Fibroblast of peridontal ligament (primary cell): Measurements from ENCODE around the gene RTN4.
A peak's percentile ranks its signal among the peaks of the same experiment; 100 is the strongest.

ENCODE experiments used
- DNase-seq: peaks from one replicate; pipeline ENCODE4 v3.0.0-alpha.2; 2010; ENCODE audit errors: extremely low read depth

Gene RTN4

DNA sequence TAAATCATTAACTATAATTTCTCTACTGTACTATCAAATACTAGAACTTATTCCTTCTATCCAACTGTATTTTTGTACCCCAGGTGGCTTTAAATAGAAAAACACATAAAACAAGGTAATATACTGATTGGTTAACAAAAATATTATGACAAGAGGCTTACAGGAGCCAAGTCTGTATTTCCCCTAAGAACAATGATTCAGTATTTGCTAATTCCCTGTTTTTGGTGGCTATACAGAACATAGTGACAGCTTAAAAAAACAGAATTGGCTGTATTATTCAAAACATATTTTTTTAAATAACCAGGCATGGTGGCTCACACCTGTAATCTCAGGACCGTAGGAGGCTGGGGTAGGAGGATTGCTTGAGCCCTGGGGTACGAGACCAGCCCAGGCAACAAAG is 16.3 kb downstream of the RTN4 start:
- DNase-seq, result no peak

DNA sequence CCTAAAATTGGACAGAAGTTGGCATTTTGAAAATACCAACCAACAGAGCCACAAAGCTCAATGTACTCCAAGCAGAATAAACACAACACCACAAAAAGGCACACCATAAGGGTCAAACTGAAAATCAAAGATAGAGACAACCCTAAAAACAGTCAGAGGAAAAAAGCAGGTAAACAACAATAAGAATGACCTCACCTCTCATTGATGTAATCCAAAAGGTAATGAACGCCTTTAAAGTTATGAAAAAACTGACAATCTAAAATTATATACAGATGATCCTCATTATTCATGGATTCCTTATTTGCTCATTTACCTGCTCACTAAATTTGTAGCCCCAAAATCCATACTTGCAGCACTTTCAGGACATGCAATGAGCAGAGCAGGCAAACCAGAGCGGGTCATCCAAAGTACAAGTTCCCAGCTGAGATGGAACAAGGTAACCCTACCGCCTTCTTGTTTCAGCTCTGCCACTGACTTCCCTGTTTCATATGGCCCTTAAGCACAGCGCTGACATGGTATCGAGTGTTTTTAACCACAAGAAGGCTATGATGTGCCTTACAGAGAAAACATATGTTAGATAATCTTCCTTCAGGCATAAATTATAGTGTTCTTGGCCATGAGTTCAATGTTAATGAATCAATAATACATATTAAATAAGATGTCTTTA is 17.0 kb downstream of the RTN4 start:
- no peak for DNase-seq

DNA sequence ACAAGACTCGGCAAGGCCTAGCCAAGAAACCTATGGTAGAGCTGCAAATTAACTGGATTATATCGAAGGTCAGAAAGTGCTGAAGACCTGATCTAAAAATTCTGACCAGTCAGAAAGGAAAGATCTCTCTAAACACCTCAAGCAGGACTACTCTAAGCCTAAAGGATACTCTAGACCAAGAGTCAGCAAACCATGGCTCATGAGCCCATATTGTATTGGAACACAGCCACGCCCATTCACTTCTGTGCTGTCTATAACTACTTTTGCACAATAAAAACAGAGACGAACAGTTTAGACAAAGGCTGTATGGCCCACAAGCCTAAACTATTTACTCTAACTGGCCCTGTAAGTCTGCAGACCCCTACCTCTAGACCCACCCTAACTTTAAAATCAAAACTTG is 18.7 kb downstream of the RTN4 start:
- DNase-seq, result no peak

DNA sequence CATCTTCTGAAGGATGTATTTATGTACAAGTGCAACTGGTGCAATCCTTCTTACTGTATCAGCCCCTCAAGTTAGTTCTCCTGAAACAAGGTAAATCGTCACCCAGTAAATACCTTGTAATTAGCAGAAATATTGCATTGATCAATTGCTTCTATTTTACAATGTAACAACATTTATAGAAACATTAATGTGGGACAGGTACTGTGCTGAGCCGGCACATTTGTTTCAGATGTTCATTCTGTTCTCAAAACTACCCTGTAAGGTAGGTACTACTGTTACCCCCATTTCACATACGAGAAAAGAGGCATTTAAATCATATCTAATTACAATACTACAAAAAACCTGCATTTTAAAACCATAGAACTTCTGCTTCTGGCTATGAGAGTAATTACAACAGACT is 19.5 kb downstream of the RTN4 start:
- DNase-seq, result no peak

DNA sequence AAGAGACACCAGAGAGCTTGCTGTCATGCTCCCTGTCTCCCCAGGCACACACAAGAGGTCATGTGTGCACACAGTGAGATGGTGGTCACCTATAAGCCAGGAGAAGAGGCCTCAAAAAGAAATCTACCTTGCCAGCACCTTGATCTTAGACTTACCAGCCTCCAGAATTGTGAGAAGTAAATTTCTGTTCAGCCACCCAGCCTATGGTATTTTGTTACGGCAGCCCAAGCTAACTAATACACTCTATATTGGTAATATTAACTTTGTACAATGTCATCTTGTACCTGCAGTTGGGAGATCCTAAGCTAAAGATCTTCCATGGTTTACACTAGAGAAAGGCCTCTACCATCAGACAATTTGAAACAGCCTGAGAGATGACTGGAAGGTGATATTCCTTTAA is 21.2 kb downstream of the RTN4 start:
- no peak for DNase-seq

DNA sequence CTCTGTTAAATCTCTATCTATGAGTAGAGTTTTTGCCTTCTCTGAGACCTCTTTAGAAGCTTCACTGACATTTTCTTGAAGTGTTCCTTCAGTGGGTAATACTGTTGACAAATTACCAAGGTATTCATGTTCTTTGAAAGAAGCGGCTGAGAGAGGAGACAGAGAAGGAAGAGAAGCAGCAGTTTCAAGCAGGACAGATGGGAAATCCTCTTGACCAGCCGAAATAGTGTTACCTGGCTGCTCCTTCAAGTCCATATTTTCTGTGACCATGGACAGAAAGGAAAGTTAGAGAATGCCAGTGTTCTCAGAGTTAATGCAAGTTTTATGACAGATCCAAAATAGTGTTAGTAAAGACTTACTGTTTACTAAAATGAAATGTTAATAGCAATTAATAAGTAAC is 23.0 kb downstream of the RTN4 start:
- DNase-seq, result no peak

DNA sequence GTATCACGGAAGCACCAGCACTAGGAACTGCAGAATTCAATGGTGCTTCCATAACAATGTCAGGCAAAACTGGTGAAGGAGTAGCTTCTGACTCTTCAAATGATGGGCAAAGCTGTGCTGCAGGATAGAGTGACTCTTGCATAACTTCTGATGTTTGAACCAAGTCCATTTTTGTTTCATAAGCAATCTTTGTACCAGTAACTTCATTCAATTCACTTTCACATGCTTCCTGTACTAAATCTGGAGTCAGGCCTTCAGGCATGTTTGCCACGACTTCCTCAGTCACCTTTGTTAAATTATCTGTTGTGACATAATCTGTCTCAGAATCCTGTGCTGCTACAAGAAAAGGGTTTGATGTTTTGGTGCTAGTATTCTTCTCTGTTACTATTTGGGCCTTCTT is 24.0 kb downstream of the RTN4 start:
- peak; percentile 65 for DNase-seq

DNA sequence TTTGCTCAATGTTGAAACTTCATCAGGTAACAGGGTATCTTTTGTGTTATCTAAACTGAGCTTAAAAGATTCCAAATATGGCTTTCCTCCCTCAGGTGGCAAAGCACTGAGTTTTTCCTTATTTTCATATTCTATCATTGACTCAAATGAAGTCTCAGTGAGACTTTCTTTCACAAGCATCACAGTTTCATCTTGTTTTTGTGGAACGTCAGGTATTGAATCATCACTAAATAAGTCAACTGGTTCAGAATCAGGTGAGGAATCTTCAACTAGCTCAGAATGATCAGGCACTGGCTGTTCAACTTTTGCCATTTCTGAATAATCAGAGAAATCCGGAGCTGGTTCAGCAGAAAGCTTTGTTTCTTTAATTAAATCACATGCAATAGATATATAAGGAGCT is 24.6 kb downstream of the RTN4 start:
- no peak for DNase-seq

DNA sequence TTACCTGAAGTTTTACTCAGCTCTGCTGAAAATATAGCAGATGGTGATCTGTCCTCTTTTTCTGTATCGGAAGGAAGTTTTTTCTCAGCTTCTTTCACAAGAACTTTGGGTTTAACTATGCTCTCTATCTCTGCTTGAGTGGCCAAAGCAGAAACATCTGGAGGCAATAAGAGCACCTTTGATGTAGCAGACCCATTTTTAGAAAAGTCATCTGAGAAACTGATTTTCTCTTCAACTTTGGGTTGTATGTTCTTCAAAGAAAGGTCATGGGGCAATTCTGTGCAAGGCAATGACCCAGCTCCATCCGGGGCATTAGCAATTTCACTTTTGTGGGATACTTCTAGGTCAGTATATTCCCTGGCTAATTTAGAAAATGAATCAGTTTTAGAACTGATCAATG is 25.2 kb downstream of the RTN4 start:
- DNase-seq, result no peak

DNA sequence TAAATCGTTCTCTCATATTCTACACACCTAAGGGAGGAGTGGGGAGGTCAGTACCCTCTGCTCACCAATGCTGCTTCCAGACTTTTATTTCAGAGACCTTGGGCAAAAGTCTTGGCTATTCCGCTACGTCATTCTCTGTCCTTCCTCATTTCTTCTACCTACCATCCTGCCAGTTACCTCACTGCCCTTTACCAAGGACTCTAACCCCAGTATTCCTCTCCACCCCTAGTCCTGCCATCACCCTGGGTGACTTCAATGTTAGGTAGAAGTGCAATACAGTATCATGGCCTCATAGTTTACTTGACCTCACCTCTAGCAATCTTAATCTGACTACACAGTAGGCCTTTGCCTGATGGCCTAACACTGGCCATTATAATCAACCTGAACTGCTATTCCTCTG is 27.8 kb downstream of the RTN4 start:
- no peak for DNase-seq

DNA sequence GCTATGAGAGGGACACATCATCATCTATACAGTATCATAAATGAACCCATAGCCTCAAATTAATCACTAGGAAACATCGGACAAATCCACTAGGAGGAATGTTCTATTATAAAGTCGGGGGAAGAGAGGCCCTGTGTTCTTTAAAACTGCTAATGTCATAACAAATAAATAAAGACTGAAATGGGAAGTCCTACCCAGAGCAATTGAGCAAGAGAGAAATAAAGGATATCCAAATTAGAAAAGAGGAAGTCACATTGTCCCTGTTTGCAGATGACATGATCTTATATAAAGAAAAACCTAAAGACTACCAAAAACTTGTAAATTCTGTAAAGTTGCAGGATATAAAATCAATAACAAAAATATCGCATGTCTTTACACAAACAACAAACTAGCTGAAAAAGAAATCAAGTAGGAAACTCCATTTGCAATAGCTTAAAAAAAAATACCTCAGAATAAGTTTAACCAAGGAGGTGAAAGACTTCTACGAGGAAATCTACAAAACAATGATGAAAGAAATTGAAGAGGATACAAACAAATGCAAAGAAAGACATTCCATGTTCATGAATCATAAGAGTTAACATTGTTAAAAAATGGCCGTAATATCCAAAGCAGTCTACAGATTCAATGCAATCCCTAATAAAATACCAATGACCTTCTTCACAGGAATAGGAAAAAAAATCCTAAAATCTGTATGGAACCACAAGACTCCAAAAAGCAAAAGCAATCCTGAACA is 30.6 kb downstream of the RTN4 start:
- no peak for DNase-seq

DNA sequence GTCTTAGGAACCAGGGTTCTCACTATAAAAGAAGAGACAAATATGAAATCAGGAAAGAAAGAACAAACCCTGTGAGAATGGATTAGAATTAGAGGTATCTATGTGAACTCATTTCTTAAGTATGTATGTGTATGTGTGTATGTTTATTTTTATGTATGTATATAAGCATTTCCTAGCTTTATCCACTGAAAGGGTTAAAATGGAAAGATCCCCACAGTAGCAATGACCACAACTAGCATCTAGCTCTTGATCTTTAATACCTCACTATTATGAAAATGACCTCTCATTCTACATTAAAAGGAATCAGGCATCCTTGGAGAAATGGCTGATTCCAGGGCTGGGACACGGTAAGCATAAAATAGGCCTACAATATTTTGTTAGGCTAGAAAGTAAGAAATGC is 31.6 kb downstream of the RTN4 start:
- no peak for DNase-seq

DNA sequence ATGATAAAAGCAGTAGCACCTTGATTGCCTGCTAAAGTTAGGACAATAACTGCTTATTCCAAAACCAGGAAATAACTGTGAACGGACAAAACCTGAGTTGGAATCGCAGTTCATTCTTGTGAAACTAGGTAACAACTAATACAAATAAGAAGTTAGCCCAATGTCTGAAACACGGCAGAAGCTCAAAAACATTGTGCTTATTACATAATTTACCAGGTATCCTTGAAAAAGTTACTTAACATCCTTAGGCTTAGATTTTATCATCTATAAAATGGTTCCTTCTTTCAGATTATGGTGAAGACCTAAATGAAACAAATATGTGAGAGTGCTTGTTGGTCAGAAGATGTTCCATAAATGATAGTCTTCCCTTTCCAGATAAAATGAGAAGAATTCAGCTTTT is 32.4 kb downstream of the RTN4 start:
- DNase-seq, result no peak

DNA sequence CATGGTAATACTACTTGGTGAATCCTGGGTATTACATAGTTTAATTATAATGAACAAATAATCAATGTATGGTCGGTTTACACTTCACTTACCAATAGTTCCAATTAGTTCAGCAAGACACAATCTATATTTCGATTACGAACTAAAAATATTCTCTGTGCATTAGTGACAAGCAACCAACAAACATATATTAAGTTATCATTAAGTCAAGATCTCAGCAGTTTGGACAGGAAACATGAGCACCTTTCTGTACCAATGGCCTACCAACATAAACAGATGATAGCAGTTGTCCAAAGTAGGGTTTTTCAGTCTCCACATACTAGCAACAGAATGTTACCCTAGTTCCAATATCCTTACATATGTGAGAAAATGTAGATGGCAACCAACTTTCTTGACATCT is 32.8 kb downstream of the RTN4 start:
- no peak for DNase-seq

DNA sequence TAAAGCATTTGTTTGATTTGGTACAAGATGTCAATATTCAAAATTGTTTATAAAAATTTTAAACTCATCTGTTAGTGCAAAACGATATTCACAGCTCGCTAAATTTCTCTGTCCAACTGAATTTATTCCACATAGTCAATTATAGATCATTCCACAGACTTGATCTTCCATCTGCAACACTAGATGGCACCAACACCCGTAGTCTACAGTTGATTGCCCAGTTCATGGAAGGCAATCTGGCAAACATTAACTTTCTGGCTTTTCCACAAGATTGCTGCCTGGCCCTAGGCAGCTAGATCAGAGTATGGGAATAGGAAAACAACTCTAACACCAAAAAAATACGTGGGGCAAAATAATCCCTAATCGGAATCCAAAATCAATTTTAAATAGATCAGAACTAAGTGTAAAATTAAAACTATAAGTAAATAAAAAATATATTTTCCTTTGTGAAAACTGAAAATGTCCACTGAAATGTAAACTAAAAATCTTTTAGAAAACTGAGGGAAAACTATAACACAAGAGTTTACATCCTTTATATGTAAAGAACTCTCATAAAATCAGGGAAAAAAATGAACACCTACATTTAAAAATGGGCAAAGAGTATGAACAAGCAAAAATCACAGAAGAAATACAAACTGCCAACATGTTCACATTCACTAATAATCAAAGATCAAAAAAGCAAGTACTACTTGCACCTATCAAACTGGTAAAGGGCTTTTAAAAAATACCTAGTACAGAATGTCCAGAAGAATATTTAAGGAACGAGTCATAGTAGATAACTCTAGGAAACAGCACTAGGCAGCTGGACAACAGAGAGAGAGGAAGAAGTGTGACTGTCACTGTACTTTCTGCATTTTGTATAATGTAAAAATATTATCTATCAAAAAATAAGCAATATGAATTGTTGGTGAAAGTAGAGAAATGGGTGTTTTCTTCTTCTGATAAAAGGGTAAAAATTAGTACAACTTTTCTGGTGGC is 35.0 kb downstream of the RTN4 start:
- peak; percentile 92 for DNase-seq

DNA sequence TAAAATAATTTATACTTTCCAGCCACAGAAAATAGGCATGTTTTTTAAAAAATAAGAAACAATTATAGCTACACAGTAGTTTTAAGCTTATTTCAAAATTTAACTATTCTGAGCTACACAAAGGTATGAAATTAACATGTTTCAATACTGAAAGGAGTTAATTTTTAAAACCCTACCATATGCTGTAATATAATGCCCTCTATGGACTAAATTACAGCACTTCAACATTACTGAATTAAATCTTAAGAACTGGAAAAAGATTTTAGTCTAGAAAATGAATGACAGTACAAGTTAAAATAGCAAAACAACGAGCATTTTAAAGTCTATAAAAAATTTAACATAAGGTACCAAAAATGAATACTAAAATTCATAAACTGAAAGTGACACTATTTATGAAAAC is 36.3 kb downstream of the RTN4 start:
- DNase-seq, result no peak

DNA sequence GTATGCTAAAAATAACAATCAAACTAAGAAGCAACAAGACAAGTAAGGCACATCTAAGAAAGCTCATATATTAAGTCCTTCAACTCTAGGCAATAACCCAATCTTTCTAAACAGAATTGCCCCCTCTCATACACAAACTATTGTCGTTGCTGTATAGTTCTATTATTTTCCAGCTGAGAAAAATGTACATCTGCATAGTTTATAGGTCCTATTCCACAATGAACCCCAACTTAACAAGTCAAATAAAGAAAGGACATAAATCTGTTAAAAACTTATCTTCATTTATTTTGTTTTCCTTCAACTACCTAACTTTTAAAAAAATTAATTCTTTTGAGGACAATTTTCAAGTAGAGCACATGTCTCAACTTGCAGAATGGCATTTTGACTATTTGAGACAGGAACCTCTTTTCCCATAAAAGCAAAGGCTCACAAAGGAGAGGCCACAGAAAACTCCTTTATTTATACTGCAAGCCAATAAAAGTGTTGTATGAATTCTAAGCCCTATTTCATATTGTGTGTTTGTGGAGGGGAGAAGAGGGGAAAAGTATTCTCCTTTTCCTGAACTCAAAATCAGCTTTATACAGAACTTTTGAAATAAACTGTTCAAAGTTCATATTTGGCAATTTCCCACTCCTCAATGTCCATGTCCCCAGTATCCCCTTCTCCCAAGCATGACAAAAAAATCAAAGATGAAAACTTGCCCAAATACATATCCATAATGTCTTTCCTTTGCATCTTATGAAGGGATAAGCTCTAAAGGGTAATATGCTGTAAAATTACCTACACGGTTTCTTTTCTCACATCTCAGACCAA is 37.4 kb downstream of the RTN4 start:
- DNase-seq, result no peak

DNA sequence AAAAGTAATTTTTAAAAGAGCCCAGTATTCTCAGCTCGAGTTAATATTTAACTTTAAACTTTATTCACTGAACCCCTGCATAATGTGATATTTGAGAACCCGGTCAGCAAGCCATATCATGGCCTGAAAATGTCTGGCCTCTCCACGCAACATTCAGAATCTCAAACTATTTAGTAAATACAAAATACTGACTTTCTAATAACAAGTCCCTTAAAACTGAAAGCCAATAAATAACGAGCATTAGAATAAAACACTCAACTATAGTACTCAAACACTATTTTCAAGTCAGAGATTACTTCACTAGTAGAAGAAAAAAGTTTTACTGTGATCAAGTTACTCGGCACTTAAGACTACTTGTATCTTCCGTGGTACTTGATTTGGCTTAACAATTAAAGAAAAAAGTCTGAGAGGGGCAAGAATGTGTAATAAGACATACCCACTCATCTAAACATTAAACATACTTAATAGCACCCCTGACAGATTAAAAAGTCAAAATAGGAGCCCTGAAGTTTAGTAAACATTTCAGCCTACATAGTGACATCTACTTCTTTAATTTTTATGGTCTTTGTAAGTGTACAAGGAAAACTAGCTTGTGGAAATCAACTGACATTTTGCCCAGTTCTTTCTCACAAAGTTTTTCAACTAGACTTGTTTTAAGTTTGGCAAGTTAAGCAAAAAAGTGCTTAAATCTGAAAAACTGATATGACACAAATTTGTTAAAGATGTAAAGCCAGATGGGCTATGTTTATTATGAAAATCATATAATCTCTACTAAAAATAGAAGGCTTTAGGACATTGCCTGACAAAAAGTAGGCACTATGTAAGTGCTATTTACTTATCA is 38.2 kb downstream of the RTN4 start:
- peak; percentile 51 for DNase-seq

DNA sequence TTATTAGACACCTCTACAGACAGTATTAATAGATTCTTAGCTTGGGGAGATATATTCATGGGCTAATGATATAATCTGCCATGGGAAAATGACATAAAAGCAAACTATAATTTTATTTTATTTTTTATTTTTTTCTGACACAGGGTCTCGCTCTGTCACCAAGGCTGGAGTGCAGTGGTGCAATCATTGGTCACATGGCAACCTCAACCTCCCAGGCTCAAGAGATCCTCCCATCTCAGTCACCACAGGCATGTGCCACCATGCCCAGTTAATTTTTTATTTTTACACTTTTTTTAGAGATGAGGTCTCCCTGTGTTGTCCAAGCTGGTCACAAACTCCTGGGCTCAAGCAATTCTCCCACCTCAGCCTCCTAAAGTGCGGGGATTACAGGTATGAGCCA is 39.3 kb downstream of the RTN4 start:
- DNase-seq, result peak; percentile 41

DNA sequence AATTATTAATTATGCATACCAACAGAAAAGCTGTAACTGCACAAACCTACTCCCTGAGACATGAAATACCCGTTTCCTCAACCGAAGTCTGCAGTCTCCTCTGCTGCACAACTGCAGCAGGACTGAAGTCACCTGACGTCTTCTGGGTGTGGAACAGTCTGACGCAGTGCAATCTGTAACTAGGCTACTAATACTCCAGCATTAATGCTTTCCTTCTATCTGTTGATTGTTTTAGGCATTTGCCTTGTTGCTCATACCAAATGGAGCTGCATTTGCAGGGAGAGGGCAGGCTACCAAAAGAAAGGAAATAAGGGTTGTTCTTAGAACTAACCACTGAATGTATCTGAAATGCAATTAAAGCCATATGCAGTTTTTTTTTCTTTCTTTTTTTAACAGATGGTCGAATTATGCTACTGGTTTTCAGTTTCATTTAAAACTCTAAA is 40.1 kb downstream of the RTN4 start:
- peak; percentile 70 for DNase-seq
